ENCODE data around the gene FHIT.

DNA sequence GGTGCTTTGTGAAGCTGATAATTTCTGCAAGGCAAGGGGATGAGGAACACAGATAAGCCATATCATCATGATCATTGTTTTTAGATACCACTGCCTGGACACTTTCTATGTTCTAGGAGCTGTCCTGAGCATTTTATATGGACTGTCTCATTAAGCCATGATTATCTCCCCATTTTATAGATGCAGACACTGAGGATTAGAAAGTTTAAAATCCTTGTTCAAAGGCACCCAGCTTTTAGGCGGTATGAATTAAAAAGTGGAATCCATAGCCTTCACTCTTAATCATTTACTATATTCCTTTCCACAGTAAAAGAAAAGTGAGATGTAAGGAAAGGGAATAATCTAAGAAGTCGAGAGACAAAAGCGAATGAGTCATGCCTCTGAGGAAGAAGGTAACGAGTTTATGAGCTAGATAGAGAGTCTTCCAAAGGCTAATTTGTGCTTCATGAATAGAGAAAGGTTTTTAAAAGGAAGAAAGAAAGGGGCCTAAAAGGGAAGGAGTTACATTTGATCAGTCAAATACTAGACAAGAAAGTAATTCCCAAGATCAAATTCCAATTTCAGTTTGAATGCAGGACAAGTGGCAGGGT lies 856.0 kb downstream of the FHIT start:
- TF ChIP-seq, protein P1, sequence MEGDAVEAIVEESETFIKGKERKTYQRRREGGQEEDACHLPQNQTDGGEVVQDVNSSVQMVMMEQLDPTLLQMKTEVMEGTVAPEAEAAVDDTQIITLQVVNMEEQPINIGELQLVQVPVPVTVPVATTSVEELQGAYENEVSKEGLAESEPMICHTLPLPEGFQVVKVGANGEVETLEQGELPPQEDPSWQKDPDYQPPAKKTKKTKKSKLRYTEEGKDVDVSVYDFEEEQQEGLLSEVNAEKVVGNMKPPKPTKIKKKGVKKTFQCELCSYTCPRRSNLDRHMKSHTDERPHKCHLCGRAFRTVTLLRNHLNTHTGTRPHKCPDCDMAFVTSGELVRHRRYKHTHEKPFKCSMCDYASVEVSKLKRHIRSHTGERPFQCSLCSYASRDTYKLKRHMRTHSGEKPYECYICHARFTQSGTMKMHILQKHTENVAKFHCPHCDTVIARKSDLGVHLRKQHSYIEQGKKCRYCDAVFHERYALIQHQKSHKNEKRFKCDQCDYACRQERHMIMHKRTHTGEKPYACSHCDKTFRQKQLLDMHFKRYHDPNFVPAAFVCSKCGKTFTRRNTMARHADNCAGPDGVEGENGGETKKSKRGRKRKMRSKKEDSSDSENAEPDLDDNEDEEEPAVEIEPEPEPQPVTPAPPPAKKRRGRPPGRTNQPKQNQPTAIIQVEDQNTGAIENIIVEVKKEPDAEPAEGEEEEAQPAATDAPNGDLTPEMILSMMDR (IDR thresholded peaks at IDR 0.05), result no peak
- TF ChIP-seq EP300 (IDR thresholded peaks at IDR 0.05) (no peak), POLR2A (IDR thresholded peaks at IDR 0.05) (no peak)
